ENCODE measurements around the gene ADAMTS8. TPM values are rescaled to one million over a fixed set of nuclear protein-coding genes. Genes with fewer than 3 reads are reported as not detected.

Gene ADAMTS8
- total RNA-seq, 1 donor from 2014 or later: not detected

DNA sequence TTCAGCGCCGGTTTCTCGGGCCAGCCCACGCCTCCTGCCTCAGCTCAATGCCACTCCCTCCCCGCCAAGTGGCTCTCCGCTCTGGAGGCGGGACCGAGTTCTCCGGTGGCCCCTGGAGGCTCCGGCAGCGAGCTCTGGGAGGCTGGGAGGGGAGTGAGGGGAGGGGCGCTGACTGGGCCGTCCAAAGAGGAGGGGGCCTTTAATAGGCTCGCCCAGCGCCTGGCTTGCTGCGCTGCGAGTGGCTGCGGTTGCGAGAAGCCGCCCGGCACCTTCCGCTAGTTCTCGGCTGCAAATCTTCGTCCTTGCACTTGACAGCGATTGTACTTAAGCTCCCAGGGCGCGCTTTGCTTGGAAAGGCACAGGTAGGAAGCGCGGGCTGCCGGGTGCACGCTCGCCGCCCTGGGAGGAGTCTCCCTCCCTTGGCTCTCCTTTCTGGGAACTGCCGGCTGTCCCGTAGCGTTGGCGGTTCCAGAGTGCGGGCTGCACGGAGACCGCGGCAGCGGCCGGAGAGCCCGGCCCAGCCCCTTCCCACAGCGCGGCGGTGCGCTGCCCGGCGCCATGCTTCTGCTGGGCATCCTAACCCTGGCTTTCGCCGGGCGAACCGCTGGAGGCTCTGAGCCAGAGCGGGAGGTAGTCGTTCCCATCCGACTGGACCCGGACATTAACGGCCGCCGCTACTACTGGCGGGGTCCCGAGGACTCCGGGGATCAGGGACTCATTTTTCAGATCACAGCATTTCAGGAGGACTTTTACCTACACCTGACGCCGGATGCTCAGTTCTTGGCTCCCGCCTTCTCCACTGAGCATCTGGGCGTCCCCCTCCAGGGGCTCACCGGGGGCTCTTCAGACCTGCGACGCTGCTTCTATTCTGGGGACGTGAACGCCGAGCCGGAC lies 20.3 kb upstream of the ADAMTS8 start, which contains the start of gene ADAMTS15:
Gene ADAMTS15 (plus strand): TSS at position 230 of the 894 bp plus-strand sequence. CDS start 329 bp downstream, at position 559.
- H3K4me3 ChIP-seq: peak within 1 kb of the TSS; percentile 61
- H4K20me1 ChIP-seq (ENCODE audit: low read depth): peaks cover 12% of the 10 kb centered on the region
- Mint-ChIP-seq H3K4me1 (peaks cover 7% of the 10 kb centered on the region), H3K27me3 (ENCODE audit: insufficient read depth, low read depth) (peaks cover 10% of the 10 kb centered on the region), H3K27ac (no peak within 1 kb of the TSS), H3K4me3 (peak within 1 kb of the TSS; percentile 87), H3K36me3 (no peaks in the 10 kb centered on the region), H3K9me3 (no peaks in the 10 kb centered on the region)
- H3K9ac ChIP-seq: no peak within 1 kb of the TSS
- peak within 1 kb of the TSS; percentile 78 for H2AFZ ChIP-seq (replicated peaks)
- H3K4me2 ChIP-seq: peak within 1 kb of the TSS; percentile 95
- peaks cover 9% of the 10 kb centered on the region for H3K4me1 ChIP-seq
- H3K27ac ChIP-seq: no peak within 1 kb of the TSS
- no peak for TF ChIP-seq EZH2phosphoT487 (IDR thresholded peaks at IDR 0.05)
- H3K79me2 ChIP-seq (ENCODE audit: low read depth): no peaks in the 10 kb centered on the region
- H3K36me3 ChIP-seq: no peaks in the 10 kb centered on the region
- peaks cover 86% of the 10 kb centered on the region for H3K27me3 ChIP-seq
- DNase-seq (ENCODE audit: low spot score): peak; percentile 93
- peaks cover 17% of the 10 kb centered on the region for H3F3A ChIP-seq (ENCODE audit: low read depth)
- no peaks in the 10 kb centered on the region for H3K9me3 ChIP-seq (ENCODE audit: low read depth)

DNA sequence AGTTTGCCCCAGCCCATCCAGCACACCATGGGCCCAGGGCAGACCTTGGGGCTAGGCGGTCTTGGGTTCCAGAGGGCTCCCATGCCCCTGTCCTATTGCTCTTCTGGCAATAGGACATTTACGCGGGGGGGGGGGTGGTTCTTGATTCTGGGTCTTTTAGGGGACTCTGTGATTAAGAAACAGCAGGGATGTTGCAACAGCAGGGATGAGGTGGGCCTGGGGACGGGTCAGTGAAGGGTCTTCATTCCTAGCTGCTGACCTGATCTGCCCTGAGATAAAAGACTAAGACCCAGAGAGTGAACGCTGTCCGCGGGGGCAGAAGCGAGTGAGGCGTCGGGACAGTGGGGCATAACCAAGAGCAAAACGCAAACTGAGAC lies 19.6 kb upstream of the ADAMTS8 start:
- Histone ChIP-seq H3K9ac (no peak overlapping the region), H3K4me3 (peak overlapping the region; percentile 61), H3K36me3 (no peaks in the 10 kb centered on the region), H3K4me2 (peak overlapping the region; percentile 95), H3K27me3 (peaks cover 82% of the 10 kb centered on the region), H3K79me2 (ENCODE audit: low read depth) (no peaks in the 10 kb centered on the region), H2AFZ (replicated peaks) (no peak overlapping the region), H3K9me3 (ENCODE audit: low read depth) (no peaks in the 10 kb centered on the region), H4K20me1 (ENCODE audit: low read depth) (peaks cover 12% of the 10 kb centered on the region), H3F3A (ENCODE audit: low read depth) (peaks cover 17% of the 10 kb centered on the region), H3K27ac (no peak overlapping the region), H3K4me1 (peaks cover 9% of the 10 kb centered on the region)
- DNase-seq (ENCODE audit: low spot score): no peak
- no peak for TF ChIP-seq EZH2phosphoT487 (IDR thresholded peaks at IDR 0.05)
- TF ChIP-seq, protein P1, sequence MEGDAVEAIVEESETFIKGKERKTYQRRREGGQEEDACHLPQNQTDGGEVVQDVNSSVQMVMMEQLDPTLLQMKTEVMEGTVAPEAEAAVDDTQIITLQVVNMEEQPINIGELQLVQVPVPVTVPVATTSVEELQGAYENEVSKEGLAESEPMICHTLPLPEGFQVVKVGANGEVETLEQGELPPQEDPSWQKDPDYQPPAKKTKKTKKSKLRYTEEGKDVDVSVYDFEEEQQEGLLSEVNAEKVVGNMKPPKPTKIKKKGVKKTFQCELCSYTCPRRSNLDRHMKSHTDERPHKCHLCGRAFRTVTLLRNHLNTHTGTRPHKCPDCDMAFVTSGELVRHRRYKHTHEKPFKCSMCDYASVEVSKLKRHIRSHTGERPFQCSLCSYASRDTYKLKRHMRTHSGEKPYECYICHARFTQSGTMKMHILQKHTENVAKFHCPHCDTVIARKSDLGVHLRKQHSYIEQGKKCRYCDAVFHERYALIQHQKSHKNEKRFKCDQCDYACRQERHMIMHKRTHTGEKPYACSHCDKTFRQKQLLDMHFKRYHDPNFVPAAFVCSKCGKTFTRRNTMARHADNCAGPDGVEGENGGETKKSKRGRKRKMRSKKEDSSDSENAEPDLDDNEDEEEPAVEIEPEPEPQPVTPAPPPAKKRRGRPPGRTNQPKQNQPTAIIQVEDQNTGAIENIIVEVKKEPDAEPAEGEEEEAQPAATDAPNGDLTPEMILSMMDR (IDR thresholded peaks at IDR 0.05): no peak
- no peak for TF ChIP-seq EZH2 (IDR thresholded peaks at IDR 0.05)
- Mint-ChIP-seq H3K9me3 (no peaks in the 10 kb centered on the region), H3K4me1 (peaks cover 7% of the 10 kb centered on the region), H3K27me3 (ENCODE audit: insufficient read depth, low read depth) (peaks cover 10% of the 10 kb centered on the region), H3K27ac (no peak overlapping the region), H3K36me3 (no peaks in the 10 kb centered on the region), H3K4me3 (peak overlapping the region; percentile 87)

DNA sequence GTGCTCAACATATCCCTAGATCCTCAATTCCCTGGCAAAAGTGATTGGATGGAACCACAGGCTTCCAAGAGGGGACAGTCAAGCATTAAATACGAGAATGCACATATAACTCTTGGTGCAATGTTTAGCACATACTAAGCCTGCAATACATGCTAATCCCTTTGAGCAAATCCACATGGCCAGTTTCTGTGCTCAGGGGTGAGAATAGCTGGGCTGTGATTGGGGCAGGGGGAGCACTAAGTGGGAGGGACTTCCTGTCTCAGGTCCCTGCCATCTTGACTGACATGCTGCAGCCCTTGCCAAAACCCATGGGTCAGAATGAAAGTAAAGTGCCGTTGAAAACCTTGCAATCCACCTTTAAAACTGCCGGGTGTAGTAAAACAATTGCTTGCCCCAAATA lies 17.4 kb upstream of the ADAMTS8 start:
- Histone ChIP-seq H3F3A (ENCODE audit: low read depth) (peaks cover 17% of the 10 kb centered on the region), H3K9me3 (ENCODE audit: low read depth) (no peaks in the 10 kb centered on the region), H3K4me3 (no peak overlapping the region), H4K20me1 (ENCODE audit: low read depth) (peaks cover 12% of the 10 kb centered on the region), H3K9ac (no peak overlapping the region), H2AFZ (replicated peaks) (no peak overlapping the region), H3K4me2 (no peak overlapping the region), H3K79me2 (ENCODE audit: low read depth) (no peaks in the 10 kb centered on the region), H3K4me1 (peaks cover 9% of the 10 kb centered on the region), H3K27ac (no peak overlapping the region), H3K36me3 (no peaks in the 10 kb centered on the region), H3K27me3 (peaks cover 62% of the 10 kb centered on the region)
- peaks cover 5% of the 10 kb centered on the region for H3K27me3 Mint-ChIP-seq (ENCODE audit: insufficient read depth, low read depth)
- TF ChIP-seq EZH2 (IDR thresholded peaks at IDR 0.05) (no peak), EZH2phosphoT487 (IDR thresholded peaks at IDR 0.05) (no peak)
- TF ChIP-seq, protein P1 (IDR thresholded peaks at IDR 0.05): no peak
- peaks cover 7% of the 10 kb centered on the region for H3K4me1 Mint-ChIP-seq
- H3K9me3 Mint-ChIP-seq: no peaks in the 10 kb centered on the region
- no peak for DNase-seq (ENCODE audit: low spot score)
- H3K4me3 Mint-ChIP-seq: no peak overlapping the region
- no peak overlapping the region for H3K27ac Mint-ChIP-seq
- H3K36me3 Mint-ChIP-seq: no peaks in the 10 kb centered on the region

DNA sequence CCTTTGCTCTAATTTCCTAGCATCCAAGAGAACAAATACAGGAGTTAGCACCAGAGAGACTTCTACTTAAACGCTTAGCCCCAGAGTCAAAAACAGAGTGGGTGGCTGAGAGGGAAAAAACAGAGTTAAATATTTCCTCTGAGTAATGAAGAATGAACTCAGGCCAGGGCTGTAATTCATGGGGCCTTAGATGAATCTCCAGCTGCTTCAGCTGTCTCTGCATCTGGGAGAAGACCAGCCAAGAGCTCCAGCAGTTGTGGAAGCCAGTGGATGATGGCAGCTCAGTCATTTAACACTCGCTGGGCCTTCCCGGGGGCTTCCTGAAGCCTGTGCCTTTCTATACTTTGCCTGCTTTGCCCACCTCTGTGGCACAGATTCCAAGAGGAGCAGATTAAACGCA lies 14.3 kb upstream of the ADAMTS8 start:
- Mint-ChIP-seq H3K4me3 (no peak overlapping the region), H3K9me3 (peaks cover 4% of the 10 kb centered on the region), H3K27me3 (ENCODE audit: insufficient read depth, low read depth) (peaks cover 3% of the 10 kb centered on the region), H3K36me3 (no peaks in the 10 kb centered on the region), H3K27ac (no peak overlapping the region), H3K4me1 (no peaks in the 10 kb centered on the region)
- Histone ChIP-seq H3K4me2 (no peak overlapping the region), H3K36me3 (no peaks in the 10 kb centered on the region), H3K27me3 (peaks cover 32% of the 10 kb centered on the region), H3K27ac (no peak overlapping the region), H3K4me3 (no peak overlapping the region), H3K9ac (no peak overlapping the region), H3K79me2 (ENCODE audit: low read depth) (no peaks in the 10 kb centered on the region), H3K9me3 (ENCODE audit: low read depth) (no peaks in the 10 kb centered on the region), H2AFZ (replicated peaks) (no peak overlapping the region), H3K4me1 (no peaks in the 10 kb centered on the region), H4K20me1 (ENCODE audit: low read depth) (no peaks in the 10 kb centered on the region), H3F3A (ENCODE audit: low read depth) (peaks cover 3% of the 10 kb centered on the region)
- TF ChIP-seq EZH2 (IDR thresholded peaks at IDR 0.05) (no peak), EZH2phosphoT487 (IDR thresholded peaks at IDR 0.05) (no peak)
- TF ChIP-seq, protein P1 (IDR thresholded peaks at IDR 0.05): no peak
- DNase-seq (ENCODE audit: low spot score): no peak
